GM06990 (cell line): ENCODE data around the gene ACOT11.

ENCODE experiments used
- DNase-seq: peaks from one replicate; pipeline ENCODE4 v3.0.0-alpha.2; 2011; ENCODE audit not compliant: insufficient read length; ENCODE audit errors: extremely low read depth
- H3K27me3 ChIP-seq: replicated peaks from 2 replicates; pipeline ENCODE4 v1.6.0; 2011; ENCODE audit warnings: low read length; ENCODE audit not compliant: control insufficient read depth, insufficient read depth
- H3K36me3 ChIP-seq: 2 replicates; pipeline ENCODE4 v1.5.1; 2011; ENCODE audit warnings: low read length; ENCODE audit not compliant: control insufficient read depth, insufficient read depth
- H3K4me3 ChIP-seq: replicated peaks from 2 replicates; pipeline ENCODE4 v1.5.1; 2011; ENCODE audit warnings: low read depth, mild to moderate bottlenecking, control low read depth, low read length
- TF ChIP-seq, protein P1 (sequence below): IDR thresholded peaks from 2 replicates; pipeline ENCODE4 v1.5.1; 2011; ENCODE audit warnings: low read length, control low read depth, mild to moderate bottlenecking, inconsistent platforms; ENCODE audit not compliant: insufficient read depth, poor library complexity, severe bottlenecking

Gene ACOT11

GRCh38 chr1:54591127-54591756 is 43.2 kb downstream of the ACOT11 start:
- no peak for DNase-seq
- no peaks in the 10 kb centered on the region for H3K36me3 ChIP-seq
- no peaks in the 10 kb centered on the region for H3K27me3 ChIP-seq
- TF ChIP-seq, protein P1, sequence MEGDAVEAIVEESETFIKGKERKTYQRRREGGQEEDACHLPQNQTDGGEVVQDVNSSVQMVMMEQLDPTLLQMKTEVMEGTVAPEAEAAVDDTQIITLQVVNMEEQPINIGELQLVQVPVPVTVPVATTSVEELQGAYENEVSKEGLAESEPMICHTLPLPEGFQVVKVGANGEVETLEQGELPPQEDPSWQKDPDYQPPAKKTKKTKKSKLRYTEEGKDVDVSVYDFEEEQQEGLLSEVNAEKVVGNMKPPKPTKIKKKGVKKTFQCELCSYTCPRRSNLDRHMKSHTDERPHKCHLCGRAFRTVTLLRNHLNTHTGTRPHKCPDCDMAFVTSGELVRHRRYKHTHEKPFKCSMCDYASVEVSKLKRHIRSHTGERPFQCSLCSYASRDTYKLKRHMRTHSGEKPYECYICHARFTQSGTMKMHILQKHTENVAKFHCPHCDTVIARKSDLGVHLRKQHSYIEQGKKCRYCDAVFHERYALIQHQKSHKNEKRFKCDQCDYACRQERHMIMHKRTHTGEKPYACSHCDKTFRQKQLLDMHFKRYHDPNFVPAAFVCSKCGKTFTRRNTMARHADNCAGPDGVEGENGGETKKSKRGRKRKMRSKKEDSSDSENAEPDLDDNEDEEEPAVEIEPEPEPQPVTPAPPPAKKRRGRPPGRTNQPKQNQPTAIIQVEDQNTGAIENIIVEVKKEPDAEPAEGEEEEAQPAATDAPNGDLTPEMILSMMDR, result no peak
- no peak overlapping the region for H3K4me3 ChIP-seq

- H3K4me3 ChIP-seq, result no peak overlapping the region
- DNase-seq, result no peak
- no peaks in the 10 kb centered on the region for H3K36me3 ChIP-seq
- TF ChIP-seq, protein P1, result no peak
- no peaks in the 10 kb centered on the region for H3K27me3 ChIP-seq
Measured at GRCh38 chr1:54593571-54594160, 45.6 kb downstream of the ACOT11 start.

DNA sequence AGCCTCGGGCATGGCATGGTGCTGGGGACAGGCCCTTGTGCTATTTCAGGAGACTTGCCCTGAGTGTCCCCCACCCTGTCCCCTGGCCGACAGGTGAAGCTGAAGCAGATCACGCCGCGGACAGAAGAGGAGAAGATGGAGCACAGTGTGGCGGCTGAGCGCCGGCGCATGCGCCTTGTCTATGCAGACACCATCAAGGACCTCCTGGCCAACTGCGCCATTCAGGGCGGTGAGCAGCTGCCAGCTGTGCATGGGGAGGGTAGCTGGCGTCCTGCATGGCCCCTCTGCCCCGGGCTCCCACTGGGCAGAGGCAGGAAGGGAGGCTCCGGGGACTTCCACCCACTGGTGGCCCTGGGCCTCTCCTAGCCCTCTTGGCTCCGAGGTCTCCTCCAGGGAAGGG is 46.4 kb downstream of the ACOT11 start:
- TF ChIP-seq, protein P1, result no peak
- H3K36me3 ChIP-seq, result no peaks in the 10 kb centered on the region
- DNase-seq, result no peak
- no peaks in the 10 kb centered on the region for H3K27me3 ChIP-seq
- no peak overlapping the region for H3K4me3 ChIP-seq

- H3K4me3 ChIP-seq, result no peak overlapping the region
- H3K27me3 ChIP-seq, result no peaks in the 10 kb centered on the region
- DNase-seq, result no peak
- TF ChIP-seq, protein P1, result no peak
- no peaks in the 10 kb centered on the region for H3K36me3 ChIP-seq
Measured at GRCh38 chr1:54595956-54596498, 48.0 kb downstream of the ACOT11 start.

DNA sequence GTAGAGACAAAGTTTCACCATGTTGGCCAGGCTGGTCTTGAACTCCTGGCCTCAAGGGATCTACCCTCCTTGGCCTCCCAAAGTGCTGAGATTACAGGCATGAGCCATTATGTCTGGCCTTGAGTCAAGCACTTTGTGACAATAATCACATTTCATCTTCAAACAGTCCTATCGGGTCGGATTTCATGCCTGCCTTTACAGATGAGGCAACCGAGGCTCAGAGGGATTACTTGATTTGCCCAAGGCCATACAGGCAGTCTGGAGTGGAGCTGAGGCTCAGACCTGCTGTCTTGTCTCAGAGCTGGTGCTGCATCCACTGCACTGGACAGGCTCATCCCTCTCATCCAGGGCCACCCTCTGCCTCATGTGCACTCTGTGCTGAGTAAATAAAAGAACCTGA is 48.7 kb downstream of the ACOT11 start:
- TF ChIP-seq, protein P1, result no peak
- Histone ChIP-seq H3K36me3 (no peaks in the 10 kb centered on the region), H3K27me3 (no peaks in the 10 kb centered on the region), H3K4me3 (no peak overlapping the region)
- DNase-seq, result no peak
